ENCODE measurements around the gene SCLT1.

Gene SCLT1

DNA sequence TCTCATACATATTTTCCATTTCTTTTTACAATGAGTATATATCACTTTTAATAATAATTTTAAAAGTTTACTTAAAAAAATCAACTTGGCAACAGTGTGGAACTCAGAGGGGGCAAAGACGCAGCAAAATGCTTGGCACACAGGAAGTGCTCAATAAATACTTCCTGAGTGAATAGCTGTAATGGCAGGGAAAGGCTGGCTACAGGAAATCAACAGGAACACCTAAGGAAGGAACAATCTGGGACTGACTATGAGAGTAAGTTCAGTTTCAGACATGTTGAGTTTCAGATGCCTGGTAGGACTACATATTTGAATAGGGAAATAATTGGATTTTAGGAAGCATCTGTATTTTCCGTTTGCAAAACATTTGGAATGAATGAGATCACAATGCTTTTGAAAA, 137.6 kb downstream of the SCLT1 start:
- DNase-seq, result no peak

DNA sequence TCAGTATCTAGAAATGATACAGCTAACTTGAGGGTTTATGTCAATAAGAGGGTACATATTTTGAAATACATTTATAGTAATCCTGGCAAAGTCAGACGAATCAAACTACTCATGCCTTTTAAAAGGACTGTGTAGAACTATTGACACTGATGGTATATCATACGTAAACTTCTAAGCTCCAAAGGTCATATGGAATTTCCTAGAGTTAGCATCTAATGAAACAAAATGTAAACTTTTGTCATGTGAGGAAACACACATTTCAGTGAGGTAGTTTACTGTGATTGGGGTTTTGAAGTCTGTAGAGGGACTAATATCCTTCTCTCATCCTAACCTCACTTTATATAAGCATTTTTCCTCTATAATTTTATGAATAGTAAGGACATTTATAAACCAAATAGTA, 138.4 kb downstream of the SCLT1 start:
- no peak for DNase-seq

DNA sequence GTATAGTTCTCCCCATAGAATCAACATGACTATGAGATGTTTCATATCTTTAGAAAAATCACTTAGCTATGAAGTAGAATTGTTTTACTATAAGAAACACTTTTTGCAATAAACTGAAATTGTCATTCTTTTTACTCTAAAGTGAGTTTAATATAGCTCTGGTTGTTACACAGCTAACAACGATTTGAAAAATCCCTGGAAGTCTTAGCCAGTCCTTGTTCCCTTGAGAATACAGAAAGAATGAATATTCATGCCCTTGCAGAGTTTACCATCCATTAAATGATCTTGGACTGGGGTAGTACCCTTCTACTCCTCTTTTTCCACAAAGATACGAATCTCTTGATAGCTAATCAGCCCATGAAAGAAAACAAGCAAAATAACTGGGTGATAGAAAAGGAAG, 142.0 kb downstream of the SCLT1 start:
- no peak for DNase-seq

DNA sequence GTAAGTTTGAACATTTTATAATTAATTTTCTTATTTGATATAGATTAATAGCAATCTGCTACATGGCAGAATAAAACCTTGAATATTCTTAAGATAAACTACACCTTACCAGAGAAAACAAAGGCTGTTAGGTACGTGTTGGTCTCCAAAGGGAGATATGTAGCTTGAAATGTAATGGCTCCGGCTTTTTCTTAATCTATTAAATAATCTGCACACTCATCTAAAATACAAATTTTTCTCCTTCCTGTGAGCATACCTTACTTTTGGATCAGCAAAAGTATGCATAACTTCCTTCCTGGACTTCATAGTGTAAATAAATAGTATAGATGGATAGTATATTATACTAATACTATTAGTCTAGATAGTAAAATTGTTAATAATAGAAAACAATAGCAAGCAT, 142.5 kb downstream of the SCLT1 start:
- DNase-seq, result no peak

DNA sequence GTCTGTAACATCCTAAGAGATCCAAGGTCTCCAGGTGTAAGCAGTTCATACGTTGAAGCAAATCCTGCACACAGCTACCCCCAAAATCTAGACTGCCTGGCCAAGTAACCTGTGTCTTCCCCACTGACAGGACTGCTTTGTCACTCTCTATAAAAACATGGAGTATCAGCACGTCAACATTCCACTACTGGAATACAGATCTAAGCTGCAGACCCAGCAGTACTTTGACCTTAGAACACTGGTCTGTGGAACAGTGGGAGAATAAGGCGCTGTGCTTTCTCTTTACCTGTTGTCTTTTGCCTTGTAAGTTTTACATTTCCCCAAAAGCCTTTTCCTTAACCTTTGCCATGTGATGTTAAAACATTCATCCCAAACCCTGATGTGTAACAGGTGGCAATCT, 146.4 kb downstream of the SCLT1 start:
- no peak for DNase-seq

DNA sequence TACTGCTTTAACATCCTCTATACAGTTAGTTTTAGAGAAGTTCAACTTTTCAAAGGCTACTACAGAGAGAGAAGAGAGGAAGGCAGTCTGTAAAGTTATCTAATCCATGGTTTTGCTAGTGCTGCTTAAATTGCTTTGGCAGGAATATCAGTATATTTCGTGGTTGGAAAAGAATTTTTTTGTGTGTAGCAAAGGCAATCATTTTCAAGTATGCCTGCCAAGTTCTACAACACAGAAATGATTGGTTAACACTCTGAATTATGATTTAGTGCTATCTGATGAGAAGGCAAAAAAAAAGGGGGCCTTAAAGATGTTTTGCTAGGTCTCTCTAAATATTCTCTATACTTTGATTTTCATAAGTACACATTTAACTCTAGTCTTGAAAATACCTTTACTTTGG, 150.7 kb downstream of the SCLT1 start:
- no peak for DNase-seq

DNA sequence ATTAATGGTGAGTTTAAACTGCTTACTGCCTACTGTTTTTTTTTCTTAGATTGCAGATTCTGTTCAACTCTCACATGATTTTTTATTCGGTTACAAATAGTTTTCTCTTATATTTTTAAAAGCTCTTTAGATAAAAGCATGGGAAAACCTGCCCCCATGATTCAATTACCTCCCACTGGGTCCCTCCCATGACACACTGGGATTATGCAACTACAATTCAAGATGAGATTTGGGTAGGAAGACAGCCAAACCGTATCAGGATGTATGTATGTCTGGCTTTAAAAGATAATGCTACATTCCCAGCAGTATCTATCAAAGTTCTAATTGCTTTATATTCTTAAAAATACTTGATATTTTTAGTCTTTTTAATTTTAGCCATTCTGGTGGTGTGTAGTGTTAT, 152.4 kb downstream of the SCLT1 start:
- DNase-seq, result no peak

DNA sequence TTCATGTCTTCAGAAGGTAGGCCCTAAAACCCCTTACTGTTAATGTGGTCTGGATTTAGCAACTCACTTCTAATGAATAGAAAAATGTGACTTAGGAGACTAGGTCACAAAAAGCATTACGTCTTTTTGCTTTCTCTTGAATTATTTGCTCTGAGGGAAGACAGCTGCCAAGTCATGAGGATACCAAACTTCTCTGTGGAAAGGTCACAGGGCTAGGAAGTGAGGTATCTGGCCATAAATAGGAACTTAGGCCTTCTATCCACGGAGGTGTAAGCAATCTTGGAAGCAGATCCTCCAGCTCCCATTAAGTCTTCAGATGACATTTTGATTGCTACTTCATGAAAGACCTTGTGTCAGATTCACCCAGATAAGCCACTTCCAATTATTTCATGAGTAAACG, 163.3 kb downstream of the SCLT1 start:
- DNase-seq, result no peak

DNA sequence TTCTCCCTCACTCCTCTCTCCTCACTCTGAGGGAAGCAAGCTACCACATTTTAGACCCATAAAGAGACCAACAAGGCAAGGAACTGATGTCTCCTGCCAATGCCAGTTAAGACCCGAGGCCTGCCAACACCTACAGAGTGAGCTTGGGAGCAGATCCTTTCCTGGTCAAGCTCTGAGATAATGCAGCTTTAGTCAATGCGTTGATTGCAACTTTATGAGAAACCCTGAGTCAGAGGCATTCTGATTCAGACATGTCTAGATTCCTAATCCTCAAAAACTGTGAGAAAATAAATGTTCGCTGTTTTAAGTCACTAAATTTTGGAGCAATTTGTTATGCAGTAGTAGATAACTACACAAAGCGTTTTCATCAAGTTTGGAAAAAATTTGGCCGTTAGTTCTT, 168.4 kb downstream of the SCLT1 start:
- no peak for DNase-seq

DNA sequence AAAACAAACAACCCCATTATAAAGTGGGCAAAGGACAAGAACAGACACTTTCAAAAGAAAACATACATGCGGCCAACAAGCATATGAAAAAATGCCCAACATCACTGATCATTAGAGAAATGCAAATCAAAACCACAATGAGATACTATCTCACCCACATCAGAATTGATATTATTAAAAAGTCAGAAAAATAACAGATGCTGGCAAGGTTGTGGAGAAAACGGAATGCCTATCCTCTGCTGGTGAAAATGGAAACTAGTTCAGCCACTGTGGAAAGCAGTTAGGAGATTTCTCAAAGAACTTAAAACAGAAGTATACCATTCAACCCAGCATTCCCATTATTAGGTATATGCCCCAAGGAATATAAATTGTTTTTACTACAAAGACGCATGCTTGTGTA, 171.4 kb downstream of the SCLT1 start:
- no peak for DNase-seq

DNA sequence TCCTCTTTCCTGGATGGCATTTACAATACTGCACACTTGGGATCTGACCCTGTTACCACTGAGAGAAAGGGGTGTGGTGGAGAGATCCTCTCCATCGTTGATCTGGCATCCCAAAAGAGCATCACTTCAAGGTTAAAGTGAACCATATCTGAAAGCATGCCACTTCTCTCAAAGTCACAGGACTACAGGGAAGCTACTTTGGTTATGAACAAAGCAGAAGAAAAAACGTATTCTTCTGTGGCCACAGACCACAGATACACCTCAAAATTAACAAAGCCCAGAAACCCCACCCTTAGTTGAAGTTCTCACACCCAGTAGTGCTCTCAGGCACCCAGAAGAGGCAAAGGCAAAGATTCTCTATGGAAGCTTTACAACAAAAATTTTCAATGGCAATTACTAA, 175.6 kb downstream of the SCLT1 start:
- no peak for DNase-seq

DNA sequence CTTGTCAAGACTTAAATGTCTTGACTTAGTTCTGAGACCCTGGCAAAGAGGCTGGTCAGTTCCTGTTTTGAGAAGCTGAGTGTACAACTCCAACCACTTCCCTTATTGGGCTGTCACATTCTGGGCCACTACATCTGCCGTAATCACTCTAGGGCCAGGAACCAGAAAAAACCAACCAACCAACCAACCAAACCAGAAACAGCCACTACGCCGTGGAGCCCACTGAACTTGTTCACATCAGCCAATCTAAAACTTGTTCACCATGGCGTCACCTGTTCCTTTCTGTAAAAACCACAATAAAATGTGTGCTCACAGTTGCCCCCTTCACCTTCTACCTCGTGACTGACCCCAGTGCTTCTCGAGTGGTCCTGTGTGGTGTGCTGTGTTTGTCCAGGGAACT, 176.5 kb downstream of the SCLT1 start:
- DNase-seq, result no peak

DNA sequence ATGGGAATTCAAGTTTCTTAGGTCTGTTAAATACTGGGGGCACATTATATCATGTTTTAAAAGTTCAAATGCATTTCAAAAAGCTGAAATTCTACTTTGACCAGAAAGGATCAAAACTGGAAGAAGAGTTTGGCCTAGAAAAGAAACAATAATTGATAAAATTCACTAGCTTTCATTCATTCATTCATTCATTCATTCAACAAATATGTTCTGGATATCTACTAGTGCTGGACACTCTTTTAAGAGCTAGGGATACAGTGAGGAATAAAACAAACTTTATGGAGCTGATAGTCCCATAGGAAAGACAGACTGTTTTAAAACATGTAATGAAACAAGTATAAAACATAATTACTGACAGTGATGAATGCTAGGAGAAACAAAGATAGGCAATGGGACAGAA, 177.8 kb downstream of the SCLT1 start:
- DNase-seq, result no peak

DNA sequence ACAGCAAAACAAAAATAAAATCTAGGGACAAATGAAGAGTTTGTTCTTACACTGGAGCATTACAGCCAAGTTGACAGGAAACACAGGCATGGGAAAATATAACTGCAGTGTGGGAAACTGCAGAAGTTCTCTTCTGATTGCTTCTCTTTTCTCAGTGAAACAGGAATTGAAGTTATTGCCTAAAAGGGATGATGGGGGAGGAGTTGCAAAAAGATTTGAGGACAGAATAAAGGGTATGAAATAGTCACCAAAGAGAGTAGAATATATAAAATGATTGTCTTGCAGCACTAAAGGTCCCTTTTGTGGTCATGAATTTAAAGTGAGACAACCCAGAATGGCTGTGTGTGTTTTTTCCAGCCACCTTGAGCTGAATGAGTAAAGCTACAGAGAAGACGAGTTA, 180.1 kb downstream of the SCLT1 start:
- DNase-seq, result no peak

DNA sequence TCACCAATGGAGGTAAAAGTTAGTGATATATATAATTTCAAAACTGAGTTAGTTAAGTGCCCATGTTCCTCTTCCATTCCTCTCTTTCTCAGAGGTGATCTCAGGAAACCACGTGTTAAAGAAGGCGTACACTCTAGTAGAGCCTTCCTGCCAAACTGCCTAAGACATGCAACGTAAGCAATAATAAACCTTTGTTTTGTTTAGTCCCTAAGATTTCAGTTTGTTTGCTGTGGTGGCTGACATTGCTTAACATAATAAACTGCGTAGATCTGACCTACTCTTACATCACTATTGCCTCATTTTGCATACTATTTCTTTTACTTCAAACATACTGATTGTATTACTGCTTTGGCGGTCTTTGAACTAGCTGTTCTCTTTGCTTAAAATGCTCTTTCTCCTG, 184.6 kb downstream of the SCLT1 start:
- DNase-seq, result no peak

DNA sequence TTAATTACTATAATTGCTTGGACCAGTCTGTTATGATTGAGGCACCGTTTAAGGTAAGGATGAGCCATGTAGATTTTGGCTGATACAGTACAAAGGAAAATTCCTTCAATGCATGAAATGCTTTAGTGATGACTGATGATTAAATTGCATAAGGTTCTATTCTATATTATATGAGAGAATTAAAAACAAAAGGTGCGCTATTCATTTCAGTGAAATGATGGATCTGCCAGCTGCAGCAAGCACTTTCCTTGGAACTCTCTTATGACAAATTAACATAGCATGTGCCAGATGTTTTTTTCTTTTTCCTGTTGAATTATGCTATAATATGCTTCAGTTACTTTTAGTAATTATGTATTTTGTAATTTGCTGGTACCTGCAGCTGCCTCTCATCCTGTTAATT, 185.4 kb downstream of the SCLT1 start:
- DNase-seq, result no peak

DNA sequence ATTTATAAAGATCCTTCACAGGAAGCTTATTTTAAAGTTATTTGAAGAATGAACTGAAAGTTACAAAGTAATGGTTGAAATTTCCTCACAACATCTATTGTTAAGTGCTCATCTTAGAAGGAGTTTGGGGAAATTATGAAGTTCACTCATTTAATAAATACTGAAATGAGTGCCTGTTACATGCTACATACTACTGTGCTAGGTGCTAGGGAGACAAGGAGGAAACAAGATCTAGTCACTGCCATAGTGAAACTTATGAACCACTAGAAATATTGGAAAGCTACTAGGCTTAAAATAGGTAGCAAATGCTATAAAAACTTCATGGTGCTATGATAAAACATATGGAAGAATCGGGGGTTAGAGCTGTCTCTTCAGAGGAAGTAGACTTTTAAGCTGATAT, 186.8 kb downstream of the SCLT1 start:
- no peak for DNase-seq

DNA sequence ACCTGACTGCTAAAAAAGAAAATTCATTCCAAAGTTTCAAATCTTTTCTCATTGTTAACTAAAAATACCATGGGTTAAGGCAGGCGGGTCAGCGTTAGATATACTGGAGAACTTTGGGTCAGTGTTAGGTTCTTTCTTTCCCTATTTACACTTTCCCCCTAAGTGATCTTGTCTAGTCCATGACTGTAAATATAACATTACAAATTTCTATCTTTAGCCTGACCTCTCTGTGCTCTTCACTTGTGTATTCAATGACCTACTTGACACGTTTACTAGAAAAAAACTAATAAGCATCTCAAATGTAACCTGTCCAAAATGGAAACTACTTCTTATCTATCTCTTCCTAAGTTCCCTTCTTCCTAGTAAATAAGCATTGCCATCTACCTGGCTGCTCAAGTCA, 188.5 kb downstream of the SCLT1 start:
- no peak for DNase-seq

DNA sequence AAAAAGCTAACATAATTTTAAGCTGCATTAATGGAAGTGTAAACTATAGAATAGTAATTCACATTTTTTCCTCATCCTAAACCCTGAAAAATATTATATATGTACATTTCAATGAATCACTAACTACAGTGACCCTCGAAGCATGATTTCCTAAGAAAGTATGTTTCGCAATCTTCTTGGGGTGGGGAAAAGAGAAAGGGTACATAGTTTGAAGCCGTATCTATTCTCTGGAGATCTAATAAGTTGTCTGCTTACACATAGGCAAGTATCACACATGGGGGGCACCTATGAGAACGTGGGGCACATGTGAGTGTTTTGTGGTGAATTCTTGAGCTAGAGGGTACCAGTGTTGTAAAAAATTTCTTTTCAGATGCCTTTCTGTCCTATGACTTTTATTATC, 212.7 kb downstream of the SCLT1 start:
- no peak for DNase-seq

DNA sequence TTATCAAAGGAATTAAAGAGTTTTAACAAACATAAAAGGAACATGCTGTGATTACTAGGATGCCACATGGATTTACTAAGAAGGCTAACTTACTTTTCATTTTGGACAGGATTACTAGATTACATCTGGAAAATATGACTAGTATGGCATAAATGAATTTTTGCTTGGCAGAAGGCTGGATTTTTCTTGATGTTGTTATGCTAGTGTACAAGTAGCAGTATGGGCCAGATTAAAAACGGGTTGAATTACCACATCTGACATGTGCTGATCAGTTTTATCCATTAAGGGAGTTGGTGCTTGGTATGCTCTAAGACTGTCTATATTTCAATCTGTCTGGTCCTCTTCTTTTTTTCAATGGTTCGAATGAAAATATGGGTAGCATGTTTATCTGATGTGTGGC, 213.4 kb downstream of the SCLT1 start:
- no peak for DNase-seq

DNA sequence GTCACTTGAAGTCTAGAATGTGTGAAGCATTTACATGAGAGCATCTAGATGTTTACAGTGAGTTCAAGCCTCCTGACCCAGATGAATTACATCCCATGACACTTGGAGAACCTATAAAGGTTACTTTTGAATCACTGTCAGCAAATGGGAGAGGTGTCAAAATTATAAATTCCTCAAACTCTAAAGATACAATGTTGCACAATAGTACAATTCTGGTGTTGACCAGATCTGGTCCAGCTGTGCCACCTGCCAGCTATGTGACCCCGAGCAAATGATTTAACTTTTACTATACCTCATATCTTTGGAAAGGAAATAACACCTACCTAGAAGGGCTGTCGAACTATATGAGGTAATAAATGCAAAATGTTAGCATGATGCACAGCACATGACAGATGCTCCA, 214.1 kb downstream of the SCLT1 start:
- no peak for DNase-seq

DNA sequence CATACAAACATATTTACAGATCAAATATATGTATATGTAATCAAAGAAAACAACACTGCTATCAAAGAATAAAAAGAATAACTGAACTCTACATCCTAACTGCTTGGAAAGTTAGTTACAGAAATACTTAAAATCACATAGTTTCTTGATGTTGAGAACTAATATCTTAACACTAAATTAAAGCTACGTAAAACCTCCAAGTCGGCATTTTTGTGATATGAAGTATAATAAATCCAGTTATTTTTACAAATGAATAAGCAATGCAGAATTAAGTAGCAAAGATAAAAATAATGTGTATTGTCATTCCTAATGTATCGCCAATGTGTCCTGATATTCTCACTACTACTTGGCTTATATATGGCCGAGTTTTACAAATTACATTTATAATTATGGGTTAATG, 215.4 kb downstream of the SCLT1 start:
- DNase-seq, result no peak

DNA sequence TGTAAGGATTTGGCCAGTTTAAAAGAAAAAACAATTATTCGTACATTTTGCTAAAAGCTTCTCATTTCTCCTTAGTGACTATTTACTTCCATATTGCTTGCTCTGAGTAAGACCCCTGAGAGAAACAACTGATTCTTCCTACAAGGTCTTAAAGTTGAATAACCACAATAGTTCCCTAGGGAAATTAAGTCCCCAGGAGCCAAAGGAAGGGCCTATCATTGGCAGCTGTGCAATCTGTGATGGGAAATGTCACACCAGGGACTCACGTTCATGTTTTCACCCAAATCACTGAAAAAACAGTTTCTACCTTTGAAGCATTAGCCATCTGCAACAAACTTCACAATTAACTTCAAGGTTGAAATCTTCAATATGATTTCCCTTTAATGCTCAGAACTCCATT, 217.1 kb downstream of the SCLT1 start:
- DNase-seq, result no peak

DNA sequence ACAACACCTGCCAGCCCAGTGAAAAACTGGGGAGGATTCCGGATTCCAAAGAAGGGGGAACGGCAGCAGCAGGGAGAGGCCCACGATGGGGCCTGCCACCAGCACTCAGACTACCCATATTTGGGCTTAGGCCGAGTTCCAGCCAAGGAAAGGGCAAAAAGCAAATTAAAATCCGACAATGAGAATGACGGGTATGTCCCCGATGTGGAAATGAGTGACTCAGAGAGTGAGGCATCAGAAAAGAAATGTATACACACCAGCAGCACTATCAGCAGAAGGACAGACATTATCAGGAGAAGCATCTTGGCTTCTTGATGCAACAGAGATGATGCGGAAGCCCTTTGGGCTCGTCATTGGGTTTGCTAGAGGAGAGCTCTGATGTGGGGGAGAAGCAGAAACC, 221.4 kb downstream of the SCLT1 start:
- DNase-seq, result no peak

DNA sequence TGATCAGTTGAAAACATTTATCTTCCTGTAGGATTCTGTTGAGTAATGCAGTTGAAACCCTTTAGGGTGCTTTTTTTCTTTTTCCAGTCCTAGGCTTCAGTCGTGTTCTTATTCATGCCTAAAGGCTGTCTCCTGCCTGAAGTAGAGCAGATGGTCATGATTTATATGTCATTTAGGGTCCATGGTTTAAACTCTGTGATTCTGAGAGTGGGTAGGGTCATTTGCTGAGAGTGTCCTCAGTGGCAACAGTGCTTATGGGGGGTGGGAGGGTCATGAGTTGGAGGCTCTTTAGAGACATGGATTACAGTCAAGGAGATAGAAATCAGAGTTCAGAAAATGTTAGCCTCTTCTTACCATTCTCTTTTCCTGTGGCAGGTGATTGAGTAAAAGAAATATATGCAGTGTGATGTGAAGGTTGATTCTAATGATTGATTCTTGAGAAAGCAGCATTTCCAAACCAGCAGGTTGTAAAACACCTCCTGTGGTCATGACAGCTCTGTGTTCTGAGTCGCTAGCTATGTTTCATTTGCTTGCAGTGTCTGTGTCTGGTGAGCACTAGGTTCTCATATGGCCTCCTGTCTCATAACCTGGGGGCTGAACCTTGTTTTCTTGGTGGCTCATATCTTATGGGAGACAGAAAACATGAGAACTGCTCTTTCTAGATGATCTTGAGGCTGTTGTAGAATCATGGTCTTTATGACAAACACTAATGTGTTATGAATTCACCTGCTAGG, 223.4 kb downstream of the SCLT1 start:
- DNase-seq, result no peak

DNA sequence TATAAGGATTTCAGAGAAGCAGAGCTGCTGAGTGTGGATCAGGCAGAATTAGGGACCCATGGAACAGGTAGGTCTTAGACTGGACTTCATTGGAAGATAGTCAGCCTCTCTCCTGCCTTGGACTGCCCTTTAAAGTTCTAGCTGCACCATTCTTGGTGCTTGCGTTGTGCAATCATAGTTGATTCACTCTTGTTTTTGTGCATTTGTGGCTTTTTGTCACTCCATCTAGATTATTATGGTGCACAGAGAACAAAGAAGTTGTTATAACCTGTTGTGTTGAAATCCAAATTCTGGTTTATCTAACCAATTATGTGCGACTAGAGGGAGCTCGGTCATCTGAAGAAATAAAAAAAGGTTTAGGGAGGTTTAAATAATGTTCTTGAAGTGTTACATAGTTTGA, 224.6 kb downstream of the SCLT1 start:
- DNase-seq, result no peak
